Tibial nerve (tissue), 4 donors: Measurements from ENCODE around the gene TEX19. TPM values are rescaled to one million over a fixed set of nuclear protein-coding genes. Genes with fewer than 3 reads are reported as not detected.

Experiments
- DNase-seq, 2 donors: peaks; one replicate each; pipeline ENCODE4 v3.0.0-alpha.2; 2019; ENCODE audit warnings: low spot score in 2 of 2
- H3K27ac ChIP-seq, 4 donors: fragments of 200-600 bp; sonication (generic) in 3 of 4; one replicate each; pipeline ENCODE4 v1.5.1; 2017 to 2019; ENCODE audit warnings: mild to moderate bottlenecking in 1 of 4
- H3K27me3 ChIP-seq, 2 donors: fragments of 200-600 bp; sonication (generic) in 1 of 2; one replicate each; pipeline versions ENCODE4 v1.5.1 to v1.6.0; 2017 to 2019
- H3K36me3 ChIP-seq, 3 donors: fragments of 200-600 bp; sonication (generic); one replicate each; pipeline ENCODE4 v1.5.1; 2018 to 2019
- H3K4me1 ChIP-seq, 4 donors: fragments of 200-600 bp; sonication (generic) in 3 of 4; one replicate each; pipeline ENCODE4 v1.5.1; 2017 to 2019
- H3K4me3 ChIP-seq, 4 donors: fragments of 200-600 bp; sonication (generic) in 3 of 4; one replicate each; pipeline ENCODE4 v1.5.1; 2017 to 2019; ENCODE audit warnings: mild to moderate bottlenecking in 1 of 4, moderate library complexity in 1 of 4
- H3K9me3 ChIP-seq, 4 donors: fragments of 200-600 bp; sonication (generic) in 3 of 4; one replicate each; pipeline ENCODE4 v1.5.1; 2017 to 2019
- EP300 ChIP-seq, 2 donors: sonication (generic); formaldehyde crosslinking; IDR thresholded peaks; one replicate each; pipeline ENCODE4 v1.6.1; 2017; ENCODE audit warnings: antibody characterized with exemption in 2 of 2, mild to moderate bottlenecking in 1 of 2
- POLR2A ChIP-seq, 2 donors: fragments of 450-650 bp; IDR thresholded peaks; one replicate each; pipeline ENCODE4 v1.6.1; 2017; ENCODE audit warnings: antibody characterized with exemption in 2 of 2, mild to moderate bottlenecking in 2 of 2, moderate library complexity in 2 of 2
- WGBS, 2 donors: methylation state at CpG; one replicate each; pipeline ENCODE4 v1.1.5; 2018; 5-methylcytosine and 5-hydroxymethylcytosine counted together
- total RNA-seq, 4 donors: library from RNA; depleted of rRNA; stranded (reverse); fragments of >200 nt; gene quantifications; one replicate each; pipeline ENCODE4 v1.1.0, GENCODE V29; 2016
- TF ChIP-seq, protein P1 (sequence below), 5 experiments: fragments of 200-600 bp in 3 of 5; fragments of 450-650 bp in 2 of 5; sonication (generic) in 3 of 5; IDR thresholded peaks; one replicate each; pipeline ENCODE4 v1.5.1; 2016 to 2019; ENCODE audit warnings: antibody characterized with exemption in 5 of 5, mild to moderate bottlenecking in 3 of 5, moderate library complexity in 2 of 5

The TEX19 gene
- total RNA-seq, 4 donors from 2014 or later: not detected

DNA sequence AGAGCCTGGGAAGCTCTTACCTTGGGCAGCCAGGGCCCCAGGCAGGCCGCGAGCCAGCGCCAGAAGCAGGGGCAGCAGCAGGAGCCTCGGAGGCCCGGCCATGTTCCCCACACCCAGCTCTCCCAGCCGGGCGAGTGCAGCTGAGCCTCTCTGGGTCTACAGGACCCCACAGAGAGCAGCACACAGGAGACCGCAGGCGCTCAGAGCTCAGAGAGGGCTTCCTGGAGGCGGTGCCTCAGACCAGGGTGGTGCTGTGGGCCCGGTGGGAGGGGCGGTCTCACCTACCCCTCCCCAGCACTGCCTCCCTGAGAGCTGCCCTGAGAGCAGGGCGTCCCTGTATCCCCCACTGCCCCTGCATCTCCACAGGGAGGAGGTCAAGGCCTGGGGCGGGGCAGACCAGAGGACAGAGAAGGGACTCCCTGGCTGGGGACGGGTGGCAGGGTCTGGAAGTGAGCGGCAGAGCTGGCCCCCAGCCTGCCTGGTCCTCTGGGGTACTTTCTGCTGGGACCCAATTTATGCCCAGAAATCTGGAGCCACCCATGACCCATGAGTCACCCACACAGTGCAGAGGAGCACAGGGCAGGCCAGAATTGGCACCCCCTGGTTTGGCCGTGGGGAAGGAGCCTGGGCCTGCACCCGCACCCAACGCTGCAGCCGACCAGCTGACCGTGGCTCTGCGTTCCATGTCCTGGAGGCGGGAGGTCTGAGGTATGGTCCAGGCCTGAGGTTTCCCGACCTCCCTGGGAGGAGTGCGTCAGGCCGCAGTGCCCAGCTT, 41.5 kb upstream of the TEX19 start, which contains the start of gene CD7:
Gene CD7 (minus strand): TSS at position 215 of the 775 bp plus-strand sequence. CDS start 113 bp downstream, at position 102.
- Histone ChIP-seq H3K36me3 (no peaks in the 10 kb centered on the region), H3K27me3 (peaks cover 0 to 51% of the 10 kb centered on the region in 2 donors), H3K9me3 (no peaks in the 10 kb centered on the region), H3K4me3 (peak within 1 kb of the TSS in 1 of 4 donors; percentile 6), H3K27ac (peak within 1 kb of the TSS in 1 of 4 donors; percentile 1), H3K4me1 (peaks cover 0 to 31% (median 11%) of the 10 kb centered on the region in 4 donors)
- no peak for DNase-seq
- WGBS, 2 donors: 83% methylated on average over 10 of the region's 26 CpGs; no CpG with 5 or more reads in 1 of the 2 donors
- TF ChIP-seq, protein P1, sequence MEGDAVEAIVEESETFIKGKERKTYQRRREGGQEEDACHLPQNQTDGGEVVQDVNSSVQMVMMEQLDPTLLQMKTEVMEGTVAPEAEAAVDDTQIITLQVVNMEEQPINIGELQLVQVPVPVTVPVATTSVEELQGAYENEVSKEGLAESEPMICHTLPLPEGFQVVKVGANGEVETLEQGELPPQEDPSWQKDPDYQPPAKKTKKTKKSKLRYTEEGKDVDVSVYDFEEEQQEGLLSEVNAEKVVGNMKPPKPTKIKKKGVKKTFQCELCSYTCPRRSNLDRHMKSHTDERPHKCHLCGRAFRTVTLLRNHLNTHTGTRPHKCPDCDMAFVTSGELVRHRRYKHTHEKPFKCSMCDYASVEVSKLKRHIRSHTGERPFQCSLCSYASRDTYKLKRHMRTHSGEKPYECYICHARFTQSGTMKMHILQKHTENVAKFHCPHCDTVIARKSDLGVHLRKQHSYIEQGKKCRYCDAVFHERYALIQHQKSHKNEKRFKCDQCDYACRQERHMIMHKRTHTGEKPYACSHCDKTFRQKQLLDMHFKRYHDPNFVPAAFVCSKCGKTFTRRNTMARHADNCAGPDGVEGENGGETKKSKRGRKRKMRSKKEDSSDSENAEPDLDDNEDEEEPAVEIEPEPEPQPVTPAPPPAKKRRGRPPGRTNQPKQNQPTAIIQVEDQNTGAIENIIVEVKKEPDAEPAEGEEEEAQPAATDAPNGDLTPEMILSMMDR (IDR thresholded peaks at IDR 0.05): no peak
- no peak for TF ChIP-seq EP300 (IDR thresholded peaks at IDR 0.05)
- no peak for TF ChIP-seq POLR2A (IDR thresholded peaks at IDR 0.05)

DNA sequence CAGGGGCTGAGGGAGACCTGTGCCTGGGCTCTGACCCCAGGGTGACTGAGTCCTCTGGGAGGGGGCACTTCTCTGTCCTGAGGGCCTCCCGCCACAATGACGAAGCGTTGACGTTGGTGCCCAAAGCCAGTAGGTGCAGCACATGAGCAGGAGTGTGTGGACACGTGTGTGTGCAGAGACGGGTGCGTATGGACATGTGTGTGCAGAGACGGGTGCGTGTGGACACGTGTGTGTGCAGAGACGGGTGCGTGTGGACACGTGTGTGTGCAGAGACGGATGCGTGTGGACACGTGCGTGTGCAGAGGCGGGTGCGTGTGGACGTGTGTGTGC, 40.9 kb upstream of the TEX19 start:
- 92 to 93% methylated on average over 20 of the region's 20 CpGs for WGBS, 2 donors
- Histone ChIP-seq H3K9me3 (no peaks in the 10 kb centered on the region), H3K36me3 (no peaks in the 10 kb centered on the region), H3K4me3 (no peak overlapping the region), H3K4me1 (peaks cover 0 to 31% (median 11%) of the 10 kb centered on the region in 4 donors), H3K27ac (no peak overlapping the region), H3K27me3 (peaks cover 0 to 52% of the 10 kb centered on the region in 2 donors)
- DNase-seq: no peak
- TF ChIP-seq POLR2A (IDR thresholded peaks at IDR 0.05) (no peak), EP300 (IDR thresholded peaks at IDR 0.05) (no peak)
- TF ChIP-seq, protein P1 (IDR thresholded peaks at IDR 0.05): no peak

DNA sequence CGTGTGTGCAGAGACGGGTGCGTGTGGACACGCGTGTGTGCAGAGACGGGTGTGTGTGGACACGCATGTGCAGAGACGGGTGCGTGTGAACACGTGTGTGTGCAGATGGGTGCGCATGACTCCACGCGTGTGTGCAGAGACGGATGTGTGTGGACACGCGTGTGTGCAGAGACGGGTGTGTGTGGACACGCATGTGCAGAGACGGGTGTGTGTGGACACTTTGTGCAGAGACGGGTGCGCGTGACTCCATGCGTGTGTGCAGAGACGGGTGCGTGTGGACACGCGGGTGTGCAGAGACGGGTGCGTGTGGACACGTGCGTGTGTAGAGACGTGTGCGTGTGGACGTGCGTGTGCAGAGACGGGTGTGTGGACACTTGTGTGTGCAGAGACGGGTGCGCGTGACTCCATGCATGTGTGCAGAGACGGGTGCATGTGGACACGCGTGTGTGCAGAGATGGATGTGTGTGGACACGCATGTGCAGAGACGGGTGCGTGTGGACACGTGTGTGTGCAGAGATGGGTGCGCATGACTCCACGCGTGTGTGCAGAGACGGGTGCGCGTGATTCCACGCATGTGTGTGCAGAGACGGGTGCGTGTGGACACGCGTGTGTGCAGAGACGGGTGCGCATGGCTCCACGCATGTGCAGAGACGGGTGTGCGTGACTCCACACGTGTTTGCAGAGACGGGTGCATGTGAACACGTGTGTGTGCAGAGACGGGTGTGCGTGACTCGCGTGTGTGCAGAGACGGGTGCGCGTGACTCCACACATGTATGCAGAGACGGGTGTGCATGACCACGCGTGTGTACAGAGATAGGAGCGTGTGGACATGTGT, 40.1 kb upstream of the TEX19 start:
- 93 to 96% methylated on average over 76 of the region's 76 CpGs for WGBS, 2 donors
- no peaks in the 10 kb centered on the region for H3K9me3 ChIP-seq
- H3K4me1 ChIP-seq: peaks cover 0 to 31% (median 11%) of the 10 kb centered on the region in 4 donors
- no peak overlapping the region for H3K27ac ChIP-seq
- DNase-seq: no peak
- no peaks in the 10 kb centered on the region for H3K36me3 ChIP-seq
- no peak overlapping the region for H3K4me3 ChIP-seq
- TF ChIP-seq, protein P1 (IDR thresholded peaks at IDR 0.05): no peak
- TF ChIP-seq POLR2A (IDR thresholded peaks at IDR 0.05) (no peak), EP300 (IDR thresholded peaks at IDR 0.05) (no peak)
- peaks cover 0 to 46% of the 10 kb centered on the region in 2 donors for H3K27me3 ChIP-seq

GRCh38 chr17:82319619-82320062, 39.4 kb upstream of the TEX19 start:
- Histone ChIP-seq H3K36me3 (no peaks in the 10 kb centered on the region), H3K4me3 (no peak overlapping the region), H3K4me1 (peaks cover 0 to 31% (median 11%) of the 10 kb centered on the region in 4 donors), H3K27me3 (peaks cover 0 to 39% of the 10 kb centered on the region in 2 donors), H3K27ac (no peak overlapping the region), H3K9me3 (no peaks in the 10 kb centered on the region)
- no peak for DNase-seq
- TF ChIP-seq, protein P1 (IDR thresholded peaks at IDR 0.05): no peak
- TF ChIP-seq POLR2A (IDR thresholded peaks at IDR 0.05): no peak
- no peak for TF ChIP-seq EP300 (IDR thresholded peaks at IDR 0.05)
- WGBS, 2 donors: 89 to 92% methylated on average over 35 of the region's 35 CpGs
